ENCODE data around the gene MYLIP.

DNA sequence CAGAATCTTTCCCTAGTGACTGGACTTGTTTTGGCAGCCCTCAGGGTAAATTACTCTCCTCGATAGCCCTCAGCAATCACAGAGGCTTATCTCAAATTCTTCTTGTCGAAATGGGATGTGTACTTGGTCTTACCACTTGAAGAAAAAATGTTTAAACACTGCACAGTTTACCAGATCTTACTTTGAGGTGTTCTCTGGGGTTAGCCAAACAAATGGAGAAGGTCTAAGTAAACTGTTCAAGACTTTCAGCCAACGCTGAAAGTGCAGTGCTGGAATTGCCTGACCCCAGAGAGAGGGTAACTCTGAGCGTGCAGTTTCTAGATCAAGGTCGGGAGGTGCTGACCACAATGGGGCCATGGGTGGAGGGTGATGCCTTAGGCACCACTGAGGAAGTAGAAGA lies 39.2 kb downstream of the MYLIP start:
- TF ChIP-seq ZNF777 (tag by site-specific recombination; IDR thresholded peaks at IDR 0.05; ENCODE audit: borderline replicate concordance): no peak
- TF ChIP-seq, protein P1, sequence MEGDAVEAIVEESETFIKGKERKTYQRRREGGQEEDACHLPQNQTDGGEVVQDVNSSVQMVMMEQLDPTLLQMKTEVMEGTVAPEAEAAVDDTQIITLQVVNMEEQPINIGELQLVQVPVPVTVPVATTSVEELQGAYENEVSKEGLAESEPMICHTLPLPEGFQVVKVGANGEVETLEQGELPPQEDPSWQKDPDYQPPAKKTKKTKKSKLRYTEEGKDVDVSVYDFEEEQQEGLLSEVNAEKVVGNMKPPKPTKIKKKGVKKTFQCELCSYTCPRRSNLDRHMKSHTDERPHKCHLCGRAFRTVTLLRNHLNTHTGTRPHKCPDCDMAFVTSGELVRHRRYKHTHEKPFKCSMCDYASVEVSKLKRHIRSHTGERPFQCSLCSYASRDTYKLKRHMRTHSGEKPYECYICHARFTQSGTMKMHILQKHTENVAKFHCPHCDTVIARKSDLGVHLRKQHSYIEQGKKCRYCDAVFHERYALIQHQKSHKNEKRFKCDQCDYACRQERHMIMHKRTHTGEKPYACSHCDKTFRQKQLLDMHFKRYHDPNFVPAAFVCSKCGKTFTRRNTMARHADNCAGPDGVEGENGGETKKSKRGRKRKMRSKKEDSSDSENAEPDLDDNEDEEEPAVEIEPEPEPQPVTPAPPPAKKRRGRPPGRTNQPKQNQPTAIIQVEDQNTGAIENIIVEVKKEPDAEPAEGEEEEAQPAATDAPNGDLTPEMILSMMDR (tag by site-specific recombination; IDR thresholded peaks at IDR 0.05): no peak
- no peak for TF ChIP-seq KLF7 (tag by site-specific recombination; IDR thresholded peaks at IDR 0.05; ENCODE audit: borderline replicate concordance)
- no peak for TF ChIP-seq ZNF626 (tag by site-specific recombination; IDR thresholded peaks at IDR 0.05)
- TF ChIP-seq ZNF274 (IDR thresholded peaks at IDR 0.05; ENCODE audit: low read length): no peak
- TF ChIP-seq ZNF274 (tag by site-specific recombination; IDR thresholded peaks at IDR 0.05; ENCODE audit: borderline replicate concordance): no peak
- TF ChIP-seq GLI4 (tag by site-specific recombination; IDR thresholded peaks at IDR 0.05): no peak
- TF ChIP-seq, protein P2, sequence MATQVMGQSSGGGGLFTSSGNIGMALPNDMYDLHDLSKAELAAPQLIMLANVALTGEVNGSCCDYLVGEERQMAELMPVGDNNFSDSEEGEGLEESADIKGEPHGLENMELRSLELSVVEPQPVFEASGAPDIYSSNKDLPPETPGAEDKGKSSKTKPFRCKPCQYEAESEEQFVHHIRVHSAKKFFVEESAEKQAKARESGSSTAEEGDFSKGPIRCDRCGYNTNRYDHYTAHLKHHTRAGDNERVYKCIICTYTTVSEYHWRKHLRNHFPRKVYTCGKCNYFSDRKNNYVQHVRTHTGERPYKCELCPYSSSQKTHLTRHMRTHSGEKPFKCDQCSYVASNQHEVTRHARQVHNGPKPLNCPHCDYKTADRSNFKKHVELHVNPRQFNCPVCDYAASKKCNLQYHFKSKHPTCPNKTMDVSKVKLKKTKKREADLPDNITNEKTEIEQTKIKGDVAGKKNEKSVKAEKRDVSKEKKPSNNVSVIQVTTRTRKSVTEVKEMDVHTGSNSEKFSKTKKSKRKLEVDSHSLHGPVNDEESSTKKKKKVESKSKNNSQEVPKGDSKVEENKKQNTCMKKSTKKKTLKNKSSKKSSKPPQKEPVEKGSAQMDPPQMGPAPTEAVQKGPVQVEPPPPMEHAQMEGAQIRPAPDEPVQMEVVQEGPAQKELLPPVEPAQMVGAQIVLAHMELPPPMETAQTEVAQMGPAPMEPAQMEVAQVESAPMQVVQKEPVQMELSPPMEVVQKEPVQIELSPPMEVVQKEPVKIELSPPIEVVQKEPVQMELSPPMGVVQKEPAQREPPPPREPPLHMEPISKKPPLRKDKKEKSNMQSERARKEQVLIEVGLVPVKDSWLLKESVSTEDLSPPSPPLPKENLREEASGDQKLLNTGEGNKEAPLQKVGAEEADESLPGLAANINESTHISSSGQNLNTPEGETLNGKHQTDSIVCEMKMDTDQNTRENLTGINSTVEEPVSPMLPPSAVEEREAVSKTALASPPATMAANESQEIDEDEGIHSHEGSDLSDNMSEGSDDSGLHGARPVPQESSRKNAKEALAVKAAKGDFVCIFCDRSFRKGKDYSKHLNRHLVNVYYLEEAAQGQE (tag by site-specific recombination; IDR thresholded peaks at IDR 0.05): no peak
- TF ChIP-seq ZNF394 (tag by site-specific recombination; IDR thresholded peaks at IDR 0.05; ENCODE audit: borderline replicate concordance): no peak
